Left lobe of liver (tissue), 2 donors: Measurements from ENCODE around the gene PCDHB11. TPM values are rescaled to one million over a fixed set of nuclear protein-coding genes. Genes with fewer than 3 reads are reported as not detected.
"Not testable (repeated sequence)": the region's sequence is repeated elsewhere in the genome, so short reads cannot be mapped to it uniquely, and the experiment has no call there.

ENCODE experiments used
- ATAC-seq: fragments of 200-7000 bp; cut with Tn5 transposase; one replicate; pipeline ENCODE4 v1.9.1; 2020; ENCODE audit warnings: mild to moderate bottlenecking, moderate library complexity
- DNase-seq: peaks from one replicate; pipeline ENCODE4 v3.0.0-alpha.2; 2020; ENCODE audit warnings: low spot score
- total RNA-seq: library from RNA; stranded (reverse); gene quantifications from one replicate; pipeline ENCODE4 v1.2.1, GENCODE V29; 2021
- donor health status: DM: no; HTN: no; CAD: no; lungs with moderate emphysema.
- donor health status: DM: no; HTN: yes; CAD: no.

The PCDHB11 gene
- total RNA-seq: 0.20 TPM

DNA sequence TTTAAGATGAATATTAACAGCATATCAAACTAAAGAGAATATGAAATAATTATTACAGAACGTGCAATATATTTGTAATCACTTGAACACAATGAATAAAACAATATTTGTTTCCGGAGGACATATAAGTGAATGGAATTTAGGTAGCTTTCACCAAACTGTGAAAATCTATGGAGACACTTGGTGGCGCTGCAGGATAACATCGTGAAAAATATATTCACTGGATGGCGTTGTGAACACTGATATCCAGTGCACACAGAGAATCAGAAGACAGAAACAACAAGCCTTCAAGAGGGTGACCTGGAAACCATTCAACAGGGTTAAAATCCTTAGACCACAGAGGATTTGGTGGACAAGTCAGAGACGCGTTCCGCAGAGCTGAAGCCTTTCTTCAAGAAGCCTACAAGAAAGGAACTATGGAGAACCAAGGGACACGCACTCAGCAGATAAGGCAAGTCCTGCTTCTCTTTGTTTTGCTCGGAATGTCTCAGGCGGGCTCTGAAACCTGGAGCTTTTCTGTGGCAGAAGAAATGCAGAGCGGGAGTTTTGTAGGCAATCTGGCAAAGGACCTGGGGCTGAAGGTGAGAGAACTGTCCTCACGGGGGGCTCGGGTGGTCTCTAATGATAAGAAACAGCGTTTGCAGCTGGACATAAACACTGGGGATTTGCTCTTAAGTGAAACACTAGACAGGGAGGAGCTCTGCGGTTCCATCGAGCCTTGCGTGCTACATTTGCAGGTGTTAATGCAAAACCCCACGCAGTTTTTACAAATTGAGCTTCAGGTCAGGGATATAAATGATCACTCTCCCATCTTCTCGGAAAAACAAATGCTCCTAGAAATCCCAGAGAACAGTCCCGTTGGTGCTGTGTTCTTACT is at the start of gene PCDHB11:
Gene PCDHB11 (plus strand): TSS at position 269 of the 877 bp plus-strand sequence. CDS start 148 bp downstream, at position 417.
- ATAC-seq (no peak), DNase-seq (no peak)

DNA sequence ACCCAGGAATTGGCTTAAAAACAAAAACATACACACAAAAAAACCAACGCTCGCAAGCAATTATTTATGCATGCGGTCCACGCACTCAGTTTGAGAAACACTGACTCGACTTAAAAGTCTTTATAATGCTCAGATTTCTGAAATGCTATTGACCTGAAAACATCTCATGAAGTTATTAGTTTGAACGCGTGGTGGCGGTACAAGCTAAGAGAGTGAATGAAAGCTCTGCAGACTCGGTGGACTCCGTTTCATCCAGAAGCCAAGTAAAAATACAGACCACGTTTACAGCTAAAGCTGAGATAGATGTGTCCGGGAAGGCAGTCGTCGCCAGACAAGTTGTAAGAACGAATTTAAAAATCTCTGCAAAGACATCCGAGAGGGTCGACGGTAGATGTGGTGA is 49.6 kb upstream of the PCDHB11 start, which contains the start of gene PCDHB6:
Gene PCDHB6 (plus strand): TSS at position 246 of the 400 bp plus-strand sequence. CDS start 201 bp downstream, outside the sequence.
- no peak for ATAC-seq

DNA sequence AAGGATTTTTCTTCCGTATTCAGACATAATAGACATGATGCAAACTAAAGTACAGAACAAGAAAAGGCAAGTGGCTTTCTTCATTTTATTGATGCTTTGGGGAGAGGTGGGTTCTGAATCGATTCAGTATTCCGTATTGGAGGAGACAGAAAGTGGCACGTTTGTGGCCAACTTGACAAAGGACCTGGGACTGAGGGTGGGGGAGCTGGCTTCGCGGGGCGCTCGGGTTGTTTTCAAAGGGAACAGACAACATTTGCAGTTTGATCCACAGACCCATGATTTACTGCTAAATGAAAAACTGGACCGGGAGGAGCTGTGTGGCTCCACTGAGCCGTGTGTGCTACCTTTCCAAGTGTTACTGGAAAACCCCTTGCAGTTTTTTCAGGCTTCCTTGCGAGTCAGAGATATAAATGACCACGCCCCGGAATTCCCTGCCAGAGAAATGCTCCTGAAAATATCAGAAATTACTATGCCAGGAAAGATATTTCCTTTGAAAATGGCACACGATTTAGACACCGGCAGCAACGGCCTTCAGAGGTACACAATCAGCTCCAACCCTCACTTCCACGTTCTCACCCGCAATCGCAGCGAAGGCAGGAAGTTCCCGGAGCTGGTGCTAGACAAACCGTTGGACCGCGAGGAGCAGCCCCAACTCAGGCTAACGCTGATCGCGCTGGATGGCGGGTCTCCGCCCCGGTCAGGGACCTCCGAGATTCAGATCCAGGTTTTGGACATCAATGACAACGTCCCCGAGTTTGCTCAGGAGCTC is 49.0 kb upstream of the PCDHB11 start:
- DNase-seq (no peak), ATAC-seq (no peak)

More for the DNA sequence above, 49.6 kb upstream of the PCDHB11 start, which contains the start of gene PCDHB6:
- DNase-seq: no peak

DNA sequence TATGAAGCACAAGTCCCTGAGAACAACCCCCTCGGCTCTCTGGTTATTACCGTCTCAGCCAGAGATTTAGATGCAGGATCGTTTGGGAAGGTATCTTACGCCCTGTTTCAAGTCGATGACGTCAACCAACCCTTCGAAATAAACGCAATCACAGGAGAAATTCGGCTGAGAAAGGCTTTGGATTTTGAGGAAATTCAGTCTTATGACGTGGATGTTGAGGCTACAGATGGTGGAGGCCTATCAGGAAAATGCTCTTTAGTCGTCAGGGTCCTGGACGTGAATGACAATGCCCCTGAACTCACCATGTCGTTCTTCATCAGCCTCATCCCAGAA is 48.5 kb upstream of the PCDHB11 start:
- DNase-seq (no peak), ATAC-seq (no peak)

DNA sequence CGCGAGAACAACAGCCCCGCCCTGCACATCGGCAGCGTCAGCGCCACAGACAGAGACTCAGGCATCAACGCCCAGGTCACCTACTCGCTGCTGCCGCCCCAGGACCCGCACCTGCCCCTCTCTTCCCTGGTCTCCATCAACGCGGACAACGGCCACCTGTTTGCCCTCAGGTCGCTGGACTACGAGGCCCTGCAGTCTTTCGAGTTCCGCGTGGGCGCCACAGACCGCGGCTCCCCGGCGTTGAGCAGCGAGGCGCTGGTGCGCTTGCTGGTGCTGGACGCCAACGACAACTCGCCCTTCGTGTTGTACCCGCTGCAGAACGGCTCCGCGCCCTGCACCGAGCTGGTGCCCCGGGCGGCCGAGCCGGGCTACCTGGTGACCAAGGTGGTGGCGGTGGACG is 47.8 kb upstream of the PCDHB11 start:
- not testable (repeated sequence) for DNase-seq, ATAC-seq

DNA sequence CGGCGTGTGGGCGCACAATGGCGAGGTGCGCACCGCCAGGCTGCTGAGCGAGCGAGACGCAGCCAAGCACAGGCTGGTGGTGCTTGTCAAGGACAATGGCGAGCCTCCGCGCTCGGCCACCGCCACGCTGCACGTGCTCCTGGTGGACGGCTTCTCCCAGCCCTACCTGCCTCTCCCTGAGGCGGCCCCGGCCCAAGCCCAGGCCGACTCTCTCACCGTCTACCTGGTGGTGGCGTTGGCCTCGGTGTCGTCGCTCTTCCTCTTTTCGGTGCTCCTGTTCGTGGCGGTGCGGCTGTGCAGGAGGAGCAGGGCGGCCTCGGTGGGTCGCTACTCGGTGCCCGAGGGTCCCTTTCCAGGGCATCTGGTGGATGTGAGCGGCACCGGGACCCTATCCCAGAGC is 47.3 kb upstream of the PCDHB11 start:
- not testable (repeated sequence) for ATAC-seq, DNase-seq

DNA sequence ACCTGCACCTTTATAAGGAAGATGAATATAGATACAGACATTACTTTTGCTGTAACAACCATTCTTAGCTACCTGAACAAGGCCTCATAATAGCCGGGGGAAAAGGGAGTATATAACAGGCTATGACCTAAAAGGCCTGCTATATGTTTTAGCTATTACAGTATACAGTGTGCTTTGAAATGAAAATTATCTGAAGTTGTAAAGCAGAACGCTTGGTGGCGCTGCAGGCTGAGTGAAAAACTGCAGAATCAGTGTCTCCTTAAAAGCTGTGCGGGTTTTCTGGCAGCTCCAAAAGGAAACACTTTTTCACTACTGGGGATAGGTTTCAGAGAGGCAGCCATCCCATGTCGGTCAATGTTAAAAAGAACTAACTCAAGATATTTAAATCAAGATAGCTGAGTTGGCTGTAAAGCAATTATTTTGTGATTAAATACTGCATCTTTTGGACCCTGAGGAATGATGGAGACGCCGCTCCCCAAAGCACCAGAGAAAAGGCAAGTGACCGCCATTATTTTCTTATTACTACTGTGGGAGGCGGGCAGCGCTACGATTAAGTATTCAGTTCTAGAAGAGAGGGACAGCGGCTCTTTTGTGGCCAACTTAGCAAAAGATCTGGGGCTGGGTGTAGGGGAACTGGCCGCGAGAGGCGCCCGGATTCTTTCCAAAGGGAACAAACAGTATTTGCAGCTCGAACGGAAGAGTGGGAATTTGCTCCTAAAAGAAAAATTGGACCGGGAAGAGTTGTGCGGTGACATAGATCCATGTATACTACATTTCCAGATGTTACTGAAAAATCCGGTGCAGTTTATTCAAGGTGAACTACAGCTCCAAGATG is 43.7 kb upstream of the PCDHB11 start:
- ATAC-seq: no peak

DNA sequence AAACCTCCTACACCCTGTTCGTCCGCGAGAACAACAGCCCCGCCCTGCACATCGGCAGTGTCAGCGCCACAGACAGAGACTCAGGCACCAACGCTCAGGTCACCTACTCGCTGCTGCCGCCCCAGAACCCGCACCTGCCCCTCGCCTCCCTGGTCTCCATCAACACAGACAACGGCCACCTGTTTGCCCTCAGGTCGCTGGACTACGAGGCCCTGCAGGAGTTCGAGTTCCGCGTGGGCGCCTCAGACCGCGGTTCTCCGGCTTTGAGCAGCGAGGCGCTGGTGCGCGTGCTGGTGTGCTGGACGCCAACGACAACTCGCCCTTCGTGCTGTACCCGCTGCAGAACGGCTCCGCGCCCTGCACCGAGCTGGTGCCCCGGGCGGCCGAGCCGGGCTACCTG is 42.1 kb upstream of the PCDHB11 start:
- ATAC-seq, DNase-seq: not testable (repeated sequence)

More for the DNA sequence above, 43.7 kb upstream of the PCDHB11 start:
- no peak for DNase-seq

DNA sequence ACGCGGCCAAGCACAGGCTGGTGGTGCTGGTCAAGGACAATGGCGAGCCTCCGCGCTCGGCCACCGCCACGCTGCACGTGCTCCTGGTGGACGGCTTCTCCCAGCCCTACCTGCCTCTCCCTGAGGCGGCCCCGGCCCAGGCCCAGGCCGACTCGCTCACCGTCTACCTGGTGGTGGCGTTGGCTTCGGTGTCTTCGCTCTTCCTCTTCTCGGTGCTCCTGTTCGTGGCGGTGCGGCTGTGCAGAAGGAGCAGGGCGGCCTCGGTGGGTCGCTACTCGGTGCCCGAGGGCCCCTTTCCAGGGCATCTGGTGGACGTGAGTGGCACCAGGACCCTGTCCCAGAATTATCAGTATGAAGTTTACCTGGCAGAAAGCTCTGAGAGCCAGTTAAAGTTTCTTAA is 41.5 kb upstream of the PCDHB11 start:
- DNase-seq, ATAC-seq: not testable (repeated sequence)

DNA sequence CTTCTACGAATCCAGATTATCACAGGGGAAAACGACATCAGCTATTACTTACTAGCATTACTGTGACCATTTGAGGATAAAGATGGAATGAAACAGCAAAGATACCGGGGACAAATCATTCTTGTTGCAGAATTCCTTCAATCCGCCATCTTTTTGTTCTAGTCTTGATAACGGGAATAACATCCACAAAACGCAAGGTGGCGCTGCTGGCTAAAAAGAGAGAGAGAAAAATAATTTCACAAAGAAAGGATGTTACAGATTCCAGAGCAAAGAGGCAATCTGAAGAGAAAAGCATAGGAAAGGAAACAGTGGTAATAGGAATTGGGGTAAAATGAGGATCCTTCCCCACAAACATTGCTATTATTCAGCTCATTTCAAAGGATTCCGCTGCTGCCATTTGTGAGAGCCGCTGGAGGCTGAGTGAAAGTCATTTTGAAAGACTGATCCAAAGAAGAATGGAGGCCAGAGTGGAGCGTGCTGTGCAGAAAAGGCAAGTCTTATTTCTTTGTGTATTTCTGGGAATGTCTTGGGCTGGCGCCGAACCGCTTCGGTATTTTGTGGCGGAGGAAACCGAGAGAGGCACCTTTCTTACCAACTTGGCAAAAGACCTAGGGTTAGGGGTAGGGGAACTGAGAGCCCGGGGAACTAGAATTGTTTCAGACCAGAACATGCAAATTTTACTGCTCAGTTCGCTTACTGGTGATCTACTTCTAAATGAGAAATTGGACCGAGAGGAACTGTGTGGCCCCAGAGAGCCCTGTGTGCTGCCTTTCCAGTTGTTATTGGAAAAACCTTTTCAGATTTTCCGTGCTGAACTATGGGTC is 26.8 kb upstream of the PCDHB11 start, which contains the start of gene PCDHB7:
Gene PCDHB7 (plus strand): TSS at position 264 of the 824 bp plus-strand sequence. CDS start 192 bp downstream, at position 456.
- ATAC-seq: no peak

DNA sequence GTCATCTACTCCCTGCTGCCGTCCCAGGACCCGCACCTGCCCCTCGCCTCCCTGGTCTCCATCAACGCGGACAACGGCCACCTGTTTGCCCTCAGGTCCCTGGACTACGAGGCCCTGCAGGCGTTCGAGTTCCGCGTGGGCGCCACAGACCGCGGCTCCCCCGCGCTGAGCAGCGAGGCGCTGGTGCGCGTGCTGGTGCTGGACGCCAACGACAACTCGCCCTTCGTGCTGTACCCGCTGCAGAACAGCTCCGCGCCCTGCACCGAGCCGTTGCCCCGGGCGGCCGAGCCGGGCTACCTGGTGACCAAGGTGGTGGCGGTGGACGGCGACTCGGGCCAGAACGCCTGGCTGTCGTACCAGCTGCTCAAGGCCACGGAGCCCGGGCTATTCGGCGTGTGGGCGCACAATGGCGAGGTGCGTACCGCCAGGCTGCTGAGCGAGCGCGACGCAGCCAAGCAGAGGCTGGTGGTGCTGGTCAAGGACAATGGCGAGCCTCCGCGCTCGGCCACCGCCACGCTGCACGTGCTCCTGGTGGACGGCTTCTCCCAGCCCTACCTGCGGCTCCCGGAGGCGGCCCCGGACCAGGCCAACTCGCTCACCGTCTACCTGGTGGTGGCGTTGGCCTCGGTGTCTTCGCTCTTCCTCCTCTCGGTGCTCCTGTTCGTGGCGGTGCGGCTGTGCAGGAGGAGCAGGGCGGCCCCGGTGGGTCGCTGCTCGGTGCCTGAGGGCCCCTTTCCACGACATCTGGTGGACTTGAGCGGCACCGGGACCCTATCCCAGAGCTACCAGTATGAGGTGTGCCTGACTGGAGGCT is 24.9 kb upstream of the PCDHB11 start:
- not testable (repeated sequence) for ATAC-seq

More for the DNA sequence above, 26.8 kb upstream of the PCDHB11 start, which contains the start of gene PCDHB7:
- no peak for DNase-seq

DNA sequence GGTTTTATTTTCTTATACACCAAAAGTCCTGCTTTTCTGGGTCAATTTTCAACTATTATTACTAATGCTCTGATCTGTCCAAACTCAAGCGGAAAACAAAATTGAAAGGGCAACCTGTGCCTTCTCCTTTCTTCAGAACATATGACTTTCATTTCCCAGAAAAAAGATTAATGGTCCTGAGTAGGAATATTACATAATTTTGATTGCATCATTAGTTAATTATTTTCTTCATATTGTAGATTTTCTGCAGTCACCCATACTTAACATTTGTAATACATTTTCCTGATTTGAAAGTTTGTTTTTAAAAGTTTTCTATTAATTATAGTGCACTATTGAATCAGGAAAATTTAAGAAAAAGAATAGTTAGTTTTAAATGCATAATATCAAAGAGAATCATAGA is 23.5 kb upstream of the PCDHB11 start:
- no peak for DNase-seq
- no peak for ATAC-seq

More for the DNA sequence above, 24.9 kb upstream of the PCDHB11 start:
- DNase-seq: not testable (repeated sequence)

DNA sequence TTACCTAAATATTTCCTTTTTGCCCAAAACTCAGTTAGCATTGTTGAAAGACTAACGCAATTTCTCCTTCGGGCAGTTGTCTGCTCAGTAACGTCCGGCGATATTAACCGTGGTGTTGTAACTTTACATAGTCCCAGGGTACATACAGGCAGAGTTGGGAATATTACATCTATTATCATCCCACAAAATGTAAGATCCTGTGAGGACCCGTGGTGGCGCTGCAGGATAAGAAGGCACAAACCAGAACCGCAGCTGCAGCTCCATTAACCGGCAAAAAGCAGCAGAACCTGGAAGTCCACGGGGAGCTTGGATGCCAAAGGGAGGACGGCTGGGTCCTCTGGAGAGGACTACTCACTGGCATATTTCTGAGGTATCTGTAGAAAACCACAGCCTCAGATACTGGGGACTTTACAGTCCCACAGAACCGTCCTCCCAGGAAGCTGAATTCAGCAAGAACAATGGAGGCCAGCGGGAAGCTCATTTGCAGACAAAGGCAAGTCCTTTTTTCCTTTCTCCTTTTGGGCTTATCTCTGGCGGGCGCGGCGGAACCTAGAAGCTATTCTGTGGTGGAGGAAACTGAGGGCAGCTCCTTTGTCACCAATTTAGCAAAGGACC is 21.7 kb upstream of the PCDHB11 start, which contains the start of gene PCDHB8:
Gene PCDHB8 (plus strand): TSS at position 214 of the 615 bp plus-strand sequence. CDS start 245 bp downstream, at position 459.
- not testable (repeated sequence) for ATAC-seq, DNase-seq

DNA sequence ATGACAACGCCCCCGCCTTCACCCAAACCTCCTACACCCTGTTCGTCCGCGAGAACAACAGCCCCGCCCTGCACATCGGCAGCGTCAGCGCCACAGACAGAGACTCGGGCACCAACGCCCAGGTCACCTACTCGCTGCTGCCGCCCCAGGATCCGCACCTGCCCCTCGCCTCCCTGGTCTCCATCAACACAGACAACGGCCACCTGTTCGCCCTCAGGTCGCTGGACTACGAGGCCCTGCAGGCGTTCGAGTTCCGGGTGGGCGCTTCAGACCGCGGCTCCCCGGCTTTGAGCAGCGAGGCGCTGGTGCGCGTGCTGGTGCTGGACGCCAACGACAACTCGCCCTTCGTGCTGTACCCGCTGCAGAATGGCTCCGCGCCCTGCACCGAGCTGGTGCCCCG is 20.1 kb upstream of the PCDHB11 start:
- ATAC-seq, DNase-seq: not testable (repeated sequence)

DNA sequence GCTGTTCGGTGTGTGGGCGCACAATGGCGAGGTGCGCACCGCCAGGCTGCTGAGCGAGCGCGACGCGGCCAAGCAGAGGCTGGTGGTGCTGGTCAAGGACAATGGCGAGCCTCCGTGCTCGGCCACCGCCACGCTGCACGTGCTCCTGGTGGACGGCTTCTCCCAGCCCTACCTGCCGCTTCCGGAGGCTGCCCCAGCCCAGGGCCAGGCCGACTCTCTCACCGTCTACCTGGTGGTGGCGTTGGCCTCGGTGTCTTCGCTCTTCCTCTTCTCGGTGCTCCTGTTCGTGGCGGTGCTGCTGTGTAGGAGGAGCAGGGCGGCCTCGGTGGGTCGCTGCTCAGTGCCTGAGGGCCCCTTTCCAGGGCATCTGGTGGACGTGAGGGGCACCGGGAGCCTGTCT is 19.6 kb upstream of the PCDHB11 start:
- not testable (repeated sequence) for ATAC-seq, DNase-seq

DNA sequence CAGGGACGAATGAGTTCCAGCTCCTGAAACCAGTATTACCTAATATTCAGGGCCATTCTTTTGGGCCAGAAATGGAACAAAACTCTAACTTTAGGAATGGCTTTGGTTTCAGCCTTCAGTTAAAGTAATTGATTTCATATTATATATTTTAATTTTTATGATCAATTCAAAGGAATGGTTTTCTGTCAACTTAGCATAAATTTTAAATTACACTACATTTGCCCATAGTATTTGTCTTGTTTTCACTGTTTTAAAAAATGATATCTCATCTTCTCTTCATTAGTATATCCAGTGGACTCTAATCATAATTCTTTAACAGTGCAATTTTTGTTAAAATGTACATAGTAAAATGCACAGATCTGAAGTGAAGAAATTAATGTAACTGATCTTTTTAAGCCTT is 19.1 kb upstream of the PCDHB11 start:
- ATAC-seq: no peak
- DNase-seq: no peak

DNA sequence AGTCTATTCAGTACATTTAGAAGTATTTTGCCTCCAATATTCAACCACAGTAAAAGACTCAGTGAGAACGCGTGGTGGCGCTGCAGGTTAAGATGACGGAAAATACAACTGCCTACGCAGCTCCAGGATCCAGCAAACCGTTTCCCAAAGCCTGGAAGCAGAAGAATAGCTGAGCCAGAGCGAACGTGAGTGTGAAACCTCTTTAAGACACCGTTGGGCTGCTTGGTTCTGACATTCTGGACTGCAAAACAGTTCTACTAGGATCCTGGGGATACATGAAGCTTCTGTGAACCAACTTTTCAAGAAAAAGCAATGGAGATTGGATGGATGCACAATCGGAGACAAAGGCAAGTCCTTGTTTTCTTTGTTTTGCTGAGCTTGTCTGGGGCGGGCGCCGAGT is 17.2 kb upstream of the PCDHB11 start, which contains the start of gene PCDHB16:
Gene PCDHB16 (plus strand): TSS at position 140 of the 400 bp plus-strand sequence. CDS start 173 bp downstream, at position 313.
- ATAC-seq (no peak), DNase-seq (no peak)
